NCI-H146 treated with DMSO at 0.1 percent for 48 hours (cell line): ENCODE data around the gene HOXB8.

ENCODE experiments used
- DNase-seq: peaks from one replicate; lab custom pipeline; 2025; ENCODE audit not compliant: unreplicated experiment; lab: John Stamatoyannopoulos, UW

Gene HOXB8

DNA sequence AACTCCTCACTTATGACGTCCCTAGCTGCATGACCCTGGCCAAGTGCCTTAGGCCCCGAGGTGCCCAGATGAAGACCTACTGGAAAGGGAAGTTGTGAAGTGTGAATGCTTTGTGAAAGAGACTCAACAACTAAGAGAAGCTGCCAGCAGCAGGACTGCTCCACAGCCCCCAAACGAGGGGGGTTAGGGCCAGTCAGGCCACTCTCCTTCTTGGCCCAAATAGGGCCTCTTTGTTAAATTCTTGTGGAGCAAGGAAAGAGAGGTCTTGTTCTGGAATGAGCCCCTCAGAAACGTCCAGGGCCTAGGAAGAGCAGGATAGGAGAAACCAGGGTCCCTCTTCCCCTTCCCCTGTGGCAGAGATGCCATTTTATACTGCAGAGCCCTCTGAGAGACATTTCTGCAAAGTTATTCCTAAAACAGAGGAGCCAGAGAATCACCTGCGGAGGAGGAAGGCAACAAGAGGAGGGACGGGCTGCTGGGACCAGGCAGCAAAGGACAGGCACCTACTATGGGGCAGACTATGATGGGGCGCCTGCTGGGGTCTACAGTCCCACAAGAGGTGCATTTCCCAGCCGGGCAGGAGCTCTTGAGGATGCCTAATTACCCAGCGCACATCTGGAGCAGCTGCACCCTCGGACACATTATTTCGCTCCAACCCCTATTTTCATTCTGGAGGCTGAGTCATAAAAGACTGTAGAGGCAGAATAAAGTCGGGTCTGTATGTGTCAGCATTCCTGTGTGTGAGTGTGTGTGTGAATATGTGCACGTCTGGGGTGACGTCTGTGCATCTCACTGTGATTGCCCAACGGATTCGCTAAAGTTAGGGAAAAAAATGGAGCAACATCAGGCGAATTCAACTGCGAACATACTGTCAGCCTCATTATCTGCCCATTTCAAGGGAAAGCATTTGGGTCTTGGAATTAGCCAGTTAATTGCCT lies 22.5 kb upstream of the HOXB8 start:
- DNase-seq = no peak

DNA sequence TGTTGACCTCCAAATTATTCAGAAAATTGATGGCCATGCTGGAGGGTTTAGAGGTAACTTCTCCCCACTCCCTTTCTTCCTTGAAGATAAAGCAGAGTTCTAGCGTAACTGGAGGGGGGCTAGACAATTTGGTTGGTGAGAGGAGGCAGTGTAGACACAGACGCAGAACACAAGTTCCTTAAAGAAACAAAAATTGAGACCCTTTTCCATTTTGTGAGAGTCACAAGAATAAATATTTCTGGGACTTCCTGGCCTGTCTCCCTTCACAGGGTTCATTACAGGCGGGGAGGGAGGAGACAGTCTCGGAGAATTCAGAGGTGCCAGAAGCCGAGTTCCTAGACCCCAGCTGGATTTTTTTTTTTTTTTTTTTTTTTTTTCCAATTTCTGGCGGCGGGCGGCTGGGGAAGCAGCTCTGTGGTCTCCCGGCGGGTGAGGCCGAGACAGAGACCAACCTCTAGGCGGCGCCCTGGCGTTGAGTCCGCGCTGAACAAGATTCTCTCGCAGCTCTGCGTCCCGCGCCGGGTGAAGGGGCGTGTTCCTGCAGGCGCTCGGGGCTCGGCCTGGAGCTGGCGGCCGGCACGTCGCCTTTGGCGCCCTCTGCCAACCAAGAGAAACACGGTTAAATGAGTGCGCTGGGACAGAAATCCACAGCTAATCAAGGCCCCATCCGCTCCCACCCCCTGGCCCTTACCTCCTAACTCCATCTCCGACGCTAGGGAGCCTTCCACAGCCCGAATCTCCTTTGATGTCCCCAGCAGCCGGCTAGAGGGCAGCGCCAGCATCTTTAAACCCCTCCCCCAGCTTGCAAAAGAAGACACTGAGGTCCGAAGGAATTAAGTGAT lies 21.3 kb upstream of the HOXB8 start:
- DNase-seq = peak; percentile 41

DNA sequence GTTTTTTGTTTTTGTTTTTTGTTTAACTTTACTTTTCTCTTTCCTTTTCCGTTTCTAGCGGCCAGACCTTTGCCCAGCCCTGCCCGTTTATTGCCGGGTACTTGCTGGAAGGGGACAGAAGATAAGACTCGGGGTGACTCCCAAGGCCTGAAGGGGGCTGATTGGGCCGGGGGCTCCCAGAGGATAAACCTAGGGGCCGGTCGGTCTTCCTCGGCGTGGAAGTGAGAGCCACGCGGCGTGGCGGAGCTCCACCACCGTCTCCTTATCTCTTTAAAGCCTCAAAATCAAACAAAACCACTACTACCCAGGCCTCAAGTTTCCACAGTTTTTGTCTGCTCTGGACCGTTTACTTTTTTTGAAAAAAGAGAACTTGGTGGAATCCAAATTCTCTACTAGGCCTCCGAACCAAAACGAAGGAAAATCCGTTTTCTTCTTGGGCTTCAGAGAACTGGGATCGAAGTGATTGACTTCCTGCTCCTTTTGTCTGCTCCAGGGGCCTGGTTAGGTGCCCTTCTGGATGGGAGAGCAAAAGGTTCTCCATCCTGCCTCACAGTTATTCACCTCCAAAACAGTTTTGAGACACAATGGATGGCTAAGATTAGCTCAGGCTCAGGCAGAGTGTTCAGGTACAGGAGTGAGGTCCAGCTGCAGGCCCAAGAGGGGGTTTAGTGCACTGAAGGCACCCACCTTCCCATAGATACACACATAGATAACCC lies 19.6 kb upstream of the HOXB8 start:
- no peak for DNase-seq

DNA sequence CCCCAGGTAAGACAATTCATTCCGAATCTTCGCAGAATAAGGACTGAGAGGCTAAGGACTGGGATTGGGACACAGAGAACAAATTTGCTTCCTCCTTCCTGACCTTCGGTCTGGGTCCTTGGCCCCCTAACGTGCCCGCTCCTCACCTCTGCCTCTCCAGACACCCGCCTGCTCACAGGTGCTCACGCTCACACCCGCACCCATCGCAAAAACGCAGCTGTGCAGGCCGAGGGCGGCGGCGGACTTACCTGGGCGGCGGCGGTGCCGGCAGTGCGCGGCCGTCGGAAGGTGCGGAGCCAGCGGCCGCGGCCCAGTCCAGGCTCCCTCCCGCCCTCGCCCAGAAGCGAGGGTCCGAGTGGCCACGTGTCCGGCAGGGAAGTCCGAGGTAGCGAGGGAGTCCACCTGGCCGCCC lies 18.2 kb upstream of the HOXB8 start:
- no peak for DNase-seq

DNA sequence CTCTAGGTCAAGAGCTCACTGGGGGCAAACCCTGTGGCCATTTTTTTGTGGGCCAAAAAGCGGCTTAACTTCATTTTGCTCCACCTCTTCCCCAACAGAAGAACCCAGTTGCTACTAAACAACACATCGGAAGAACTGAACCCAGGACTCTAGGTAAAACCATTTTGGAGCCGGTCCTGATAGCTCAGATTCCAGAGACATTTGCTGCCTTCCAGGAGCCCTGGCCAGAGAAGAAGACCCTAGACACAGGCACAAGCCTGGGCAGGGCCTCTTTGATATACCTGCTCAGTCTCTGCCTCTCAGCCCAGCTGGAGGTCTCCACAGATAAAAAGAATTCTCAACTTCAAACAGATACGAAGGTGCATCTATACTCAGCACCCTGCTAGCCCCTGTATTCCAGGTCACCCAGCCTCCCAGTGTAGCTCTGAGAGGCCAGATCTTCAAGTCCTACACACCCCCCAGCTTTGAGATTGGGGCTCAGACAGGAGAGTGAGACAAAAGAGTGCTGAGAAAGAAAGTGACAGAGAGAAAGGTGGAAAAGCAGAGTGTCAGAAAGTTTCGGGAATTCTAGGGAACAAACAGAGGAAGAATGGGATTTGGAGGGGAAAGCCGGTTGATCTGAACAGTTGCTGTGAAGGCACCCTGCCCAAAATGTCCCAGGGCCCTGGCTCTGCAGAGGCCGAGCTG lies 17.6 kb upstream of the HOXB8 start:
- DNase-seq = no peak

DNA sequence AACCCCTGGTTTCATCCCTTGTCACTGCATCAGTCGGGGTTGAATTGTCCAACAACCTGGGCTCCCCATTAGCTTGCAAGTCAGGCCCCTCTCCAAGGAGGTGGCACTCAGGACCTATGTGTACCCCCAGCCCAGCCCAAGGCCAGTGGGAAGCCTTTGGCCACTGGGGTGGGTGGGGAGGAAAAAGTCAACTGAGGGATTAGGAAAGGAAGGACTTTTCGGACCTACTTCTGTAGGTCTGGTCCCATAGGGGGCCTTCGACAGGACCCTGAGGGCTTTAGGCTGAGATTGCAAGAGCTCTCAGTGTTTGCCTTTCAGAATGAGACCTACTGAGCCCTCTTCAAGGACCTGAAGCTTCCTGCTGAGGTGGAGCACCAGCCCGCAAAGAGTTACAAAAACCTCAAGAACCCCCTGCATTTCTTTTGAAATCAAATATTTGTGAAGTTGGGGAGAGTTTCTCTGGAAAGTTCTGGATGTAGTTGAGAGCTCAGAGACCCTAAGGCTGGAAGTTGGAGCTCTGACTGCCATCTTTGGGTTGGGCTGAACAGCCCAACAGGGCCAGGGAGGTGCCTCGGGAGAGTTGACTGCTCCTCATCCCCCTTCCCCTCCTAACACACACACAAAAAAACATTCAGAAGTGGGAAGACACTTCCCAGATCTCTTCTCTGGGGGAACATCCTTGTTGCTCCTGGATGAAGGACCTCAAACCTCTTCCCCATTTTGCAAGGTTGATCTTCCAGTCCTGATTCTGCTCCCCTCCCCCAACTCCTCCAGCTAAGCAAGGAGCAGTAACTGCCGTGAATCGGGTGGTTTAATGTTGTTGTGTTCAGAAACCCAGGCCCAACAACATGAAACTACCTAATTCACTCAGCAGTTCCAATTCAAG lies 16.8 kb upstream of the HOXB8 start:
- no peak for DNase-seq

DNA sequence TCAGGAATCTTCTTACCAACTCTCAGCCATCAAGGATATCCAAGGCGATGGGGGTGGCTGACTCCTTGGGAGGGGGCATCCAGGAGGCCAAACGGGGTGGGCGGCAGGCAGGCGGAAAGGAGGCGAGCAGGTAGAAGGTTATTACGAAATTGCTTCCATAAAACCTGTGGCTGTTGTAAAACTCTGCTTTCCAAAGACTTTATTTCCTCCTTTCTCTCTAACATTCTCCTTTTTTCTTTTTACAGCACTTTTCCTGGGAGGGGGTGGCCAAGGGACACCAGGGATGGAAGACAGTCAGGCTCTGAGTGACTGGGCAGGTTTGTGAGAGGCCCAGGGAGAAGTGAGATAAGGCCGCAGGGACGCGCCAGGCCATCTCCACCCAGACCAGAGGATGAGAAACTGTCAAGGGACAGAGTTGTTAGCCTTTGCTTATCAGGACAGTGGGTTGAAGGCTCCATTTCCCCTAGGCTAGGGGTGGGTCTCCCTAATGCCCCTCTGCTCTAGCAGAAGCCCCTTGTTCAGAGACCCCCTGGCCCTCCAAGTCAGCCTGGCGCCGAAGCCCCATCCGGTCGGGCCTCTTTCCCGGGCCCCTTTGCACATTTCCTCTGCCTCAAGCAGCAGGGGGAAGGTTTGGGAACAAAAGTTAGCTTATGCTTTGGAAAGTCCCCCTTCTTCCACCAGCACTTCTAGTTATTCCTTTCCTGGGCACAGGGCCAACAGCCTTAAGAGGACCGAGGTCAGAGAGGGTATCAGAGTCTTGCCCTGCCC lies 16.0 kb upstream of the HOXB8 start:
- DNase-seq = no peak

DNA sequence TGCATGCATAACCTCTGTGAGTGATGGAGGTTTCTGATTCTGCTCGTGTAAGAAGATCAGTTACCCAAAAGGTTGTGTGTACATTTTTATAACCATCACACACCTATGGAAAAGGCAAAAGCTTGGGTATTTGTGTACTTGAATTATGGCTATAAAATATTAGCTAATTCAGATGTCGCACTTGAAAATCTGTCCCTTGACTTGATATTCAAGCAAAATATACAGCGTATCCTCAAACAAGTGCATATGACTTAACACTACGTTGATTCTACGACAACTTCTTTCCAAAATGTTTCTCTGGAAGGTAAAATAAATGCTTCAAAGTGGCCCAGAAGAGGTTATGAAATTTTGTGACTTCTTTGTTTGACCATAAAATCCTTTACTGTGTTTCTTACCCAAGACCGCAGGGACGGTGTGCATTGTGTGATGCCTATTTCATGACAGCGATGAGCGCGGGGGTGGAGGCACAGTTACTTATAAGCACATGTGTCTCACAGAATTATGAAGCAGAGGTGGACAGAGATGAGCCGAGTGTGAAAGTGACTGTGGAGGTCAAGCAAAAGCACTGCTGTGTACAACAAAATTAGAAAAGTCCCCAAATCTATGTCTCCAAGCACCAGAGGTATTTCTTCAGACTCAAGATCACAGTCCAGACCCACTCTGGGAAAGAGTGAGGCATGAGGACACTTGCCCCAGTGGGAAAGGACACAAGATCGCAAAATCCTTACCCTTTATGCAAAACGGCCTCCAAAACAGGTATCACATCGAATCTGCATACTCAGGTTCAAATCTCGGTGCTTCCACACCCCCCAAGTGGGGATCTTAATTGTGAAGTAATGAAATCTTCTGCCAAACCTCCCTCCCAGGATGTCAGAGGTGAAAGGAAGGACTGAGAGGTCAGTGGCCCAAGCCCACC lies 15.2 kb upstream of the HOXB8 start:
- DNase-seq = no peak

DNA sequence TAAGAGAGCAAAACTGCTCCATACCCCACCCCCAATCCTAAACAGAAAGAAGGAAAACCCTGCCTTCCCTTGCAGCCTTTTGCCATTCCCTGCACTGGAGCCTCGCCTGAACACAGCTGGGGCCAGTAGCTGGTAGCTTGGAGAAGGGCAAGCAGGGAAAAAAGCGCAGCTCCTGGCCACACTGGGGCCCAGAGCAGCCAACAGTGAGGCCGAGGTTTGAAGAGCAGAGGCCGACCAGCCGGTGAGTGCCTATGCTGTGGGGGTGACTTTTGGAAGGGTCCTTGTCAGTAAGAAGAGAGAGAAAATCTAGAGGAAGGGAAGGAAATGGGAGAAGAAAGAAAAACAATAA lies 14.3 kb upstream of the HOXB8 start:
- no peak for DNase-seq

DNA sequence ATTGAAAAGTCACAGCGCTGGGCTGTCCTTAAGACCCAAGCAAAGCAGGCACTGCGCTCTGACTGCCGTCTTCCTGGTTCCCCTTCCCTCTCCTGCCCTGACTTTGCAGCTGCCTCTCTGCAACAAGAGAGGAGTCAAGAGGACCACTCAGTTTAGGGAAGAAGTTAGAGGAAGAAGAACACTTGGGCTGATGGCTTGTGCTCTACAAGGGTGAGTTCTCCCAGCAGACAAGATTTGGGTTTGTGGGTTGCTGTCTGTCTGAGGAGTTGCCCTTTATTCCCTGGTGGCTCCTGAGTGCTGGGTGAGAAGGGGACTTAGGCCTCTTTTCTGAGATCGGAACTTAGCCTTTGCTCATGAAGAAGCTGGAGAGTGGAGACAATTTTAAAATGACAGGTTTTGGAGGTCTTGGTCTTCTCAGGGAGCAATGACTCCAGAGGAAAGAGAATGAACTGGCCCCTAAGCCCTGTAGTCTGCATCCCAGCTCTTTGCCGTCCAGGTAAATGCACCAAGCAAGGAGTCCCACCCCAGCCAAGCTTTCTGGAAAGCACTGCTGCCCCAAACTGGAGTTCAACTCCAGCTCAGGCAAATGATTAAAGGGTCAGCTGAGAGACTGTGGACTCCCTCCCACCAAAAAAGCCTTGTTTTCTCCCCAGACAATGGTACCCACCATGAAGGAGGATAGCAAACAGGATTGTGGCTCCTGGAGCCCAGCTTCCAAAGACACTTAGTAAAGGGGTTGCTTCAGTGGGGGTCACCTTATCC lies 13.7 kb upstream of the HOXB8 start:
- DNase-seq = no peak

DNA sequence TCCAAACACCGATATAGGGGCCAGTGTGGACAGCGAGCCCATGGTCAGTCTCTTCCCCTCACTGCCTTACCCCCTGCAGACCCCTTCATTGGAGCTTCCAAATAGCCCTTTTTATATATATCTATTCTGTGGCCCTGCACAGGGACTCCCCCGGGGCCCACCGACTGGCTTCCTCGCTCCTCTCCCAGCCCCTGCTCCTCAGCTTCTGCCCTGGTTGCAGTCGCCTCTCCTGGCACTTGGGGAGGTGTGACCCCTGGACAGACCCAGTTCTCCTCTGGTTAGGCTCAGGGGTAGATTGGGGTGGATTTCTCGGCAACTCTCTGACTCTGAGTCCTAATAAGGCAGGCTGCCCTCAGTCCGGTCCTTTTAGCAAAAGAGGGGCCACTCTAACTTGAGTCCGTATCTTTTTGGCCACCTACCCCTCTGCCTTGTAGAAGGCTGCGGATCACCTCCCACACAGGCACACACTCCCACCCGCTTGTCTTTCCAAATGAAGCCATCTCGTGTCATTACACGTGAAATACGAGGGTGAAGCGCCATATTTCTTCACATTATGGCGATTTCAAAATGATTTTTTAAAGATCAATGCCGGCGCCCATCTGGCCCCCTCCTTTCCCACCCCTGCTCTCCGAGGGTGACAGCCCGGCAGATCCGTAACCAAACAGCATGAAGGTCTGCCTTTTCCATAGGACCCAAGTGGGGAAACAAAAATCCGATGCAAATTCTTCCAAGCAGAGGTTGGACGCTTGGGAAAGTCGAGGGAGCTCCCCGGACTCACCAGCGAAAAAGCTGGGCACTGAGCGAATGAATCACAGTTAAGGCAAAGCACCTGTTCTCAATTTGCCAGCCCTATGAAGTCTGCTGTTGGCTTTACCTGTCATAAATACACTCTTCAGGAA lies 12.8 kb upstream of the HOXB8 start:
- DNase-seq = no peak

DNA sequence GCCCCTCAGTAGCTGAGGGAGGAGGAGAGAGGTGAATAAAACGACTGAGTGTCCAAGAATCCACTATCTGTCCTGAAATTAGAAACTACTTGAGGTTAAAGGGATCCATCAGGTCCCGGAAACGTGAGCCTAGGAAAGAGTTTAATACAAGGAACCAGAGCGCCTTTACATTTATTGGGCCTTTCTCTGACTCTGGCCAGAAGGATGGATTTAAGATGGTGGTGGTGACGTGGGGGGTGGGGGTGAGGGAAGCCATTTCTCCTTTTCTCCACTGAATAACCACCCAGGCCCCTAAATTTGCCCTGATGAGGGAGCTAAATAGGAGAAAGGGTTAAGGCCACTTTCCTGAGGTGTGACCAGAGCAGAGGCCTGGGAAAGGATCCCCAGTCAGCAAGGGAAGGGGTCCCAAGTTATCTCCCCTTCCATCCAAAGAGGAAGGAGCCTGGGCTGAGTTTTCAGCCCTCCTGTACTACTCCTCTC lies 12.1 kb upstream of the HOXB8 start:
- no peak for DNase-seq

DNA sequence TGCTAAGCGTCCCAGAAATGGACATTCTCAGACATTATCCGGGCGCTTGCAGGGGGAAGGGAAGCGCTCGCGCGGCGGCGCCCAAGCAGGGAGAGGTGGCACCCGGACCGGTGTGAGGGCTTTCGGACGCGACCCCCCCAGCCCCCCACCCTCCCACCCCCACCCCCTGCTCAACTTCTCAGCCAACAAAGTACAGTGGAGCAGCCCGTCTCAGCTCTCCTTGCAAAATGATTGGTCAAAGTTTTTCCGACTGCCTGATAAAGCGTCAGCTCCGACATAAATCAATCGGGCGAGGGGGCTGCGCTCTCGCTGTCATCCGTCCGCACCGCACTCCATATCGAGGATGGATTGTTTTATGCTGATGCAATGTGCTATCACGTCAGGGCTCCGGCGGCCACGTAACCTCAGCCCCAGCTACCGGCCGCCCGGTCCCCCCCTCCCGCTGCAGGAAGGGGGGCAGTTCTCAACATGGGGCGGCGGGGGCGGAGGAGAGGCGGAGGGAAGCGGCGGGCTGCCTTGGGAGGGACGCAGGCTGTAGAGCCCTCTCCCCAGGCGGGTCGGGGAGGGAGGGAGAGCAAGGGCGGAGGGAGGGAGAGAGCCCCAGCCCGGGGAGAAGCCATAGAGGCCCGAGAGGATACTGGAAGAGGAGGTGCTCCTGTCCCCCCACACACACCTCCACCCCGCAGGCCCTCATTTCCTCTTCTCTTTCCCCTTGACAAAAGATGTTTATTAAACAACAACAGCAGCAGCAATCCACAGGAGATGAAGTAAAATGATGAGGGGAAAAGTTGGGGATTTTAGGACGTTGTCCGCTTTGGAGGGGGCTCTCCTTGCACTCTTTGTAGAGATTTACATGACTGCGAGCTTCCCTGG lies 11.4 kb upstream of the HOXB8 start, which contains the start of gene HOXB9:
Gene HOXB9 (minus strand): TSS at position 114 of the 873 bp plus-strand sequence. CDS start 89 bp downstream, at position 25.
- DNase-seq = no peak

DNA sequence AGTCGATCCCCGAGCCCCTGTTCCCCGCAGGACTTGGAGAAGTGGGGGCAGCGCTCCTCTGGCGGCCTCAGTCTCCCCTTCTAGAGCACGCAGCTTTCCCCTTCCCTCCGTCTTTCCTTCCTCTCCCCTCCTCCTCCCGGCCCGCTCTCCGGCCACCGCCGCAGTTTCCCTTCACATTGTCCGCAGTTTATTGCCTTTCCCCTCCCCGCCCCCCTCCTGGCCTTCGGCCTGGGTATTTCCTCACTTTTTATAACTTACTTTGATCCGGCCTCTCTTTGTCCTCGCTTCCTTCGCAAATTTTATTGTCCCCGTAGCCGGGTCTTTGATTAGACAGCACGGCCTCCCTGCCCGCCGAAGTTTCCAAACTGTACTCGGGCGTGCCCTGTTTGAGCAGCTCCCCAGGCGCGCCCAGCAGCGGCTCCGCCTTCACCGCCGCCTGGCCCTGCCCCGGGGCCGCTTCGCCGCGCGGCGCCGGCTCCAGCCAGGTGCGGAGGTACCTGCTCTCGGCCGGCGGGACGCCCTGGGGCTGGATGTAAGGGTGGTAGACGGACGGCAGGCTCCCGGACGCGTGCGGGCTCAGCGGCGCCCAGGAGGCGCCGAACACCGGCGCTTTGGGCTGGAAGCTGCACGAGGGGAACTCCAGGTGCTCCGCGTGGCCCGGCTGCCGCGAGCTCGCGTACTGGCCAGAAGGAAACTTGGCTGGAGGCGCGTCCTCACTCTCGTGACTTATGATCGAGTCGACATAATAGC lies 10.6 kb upstream of the HOXB8 start:
- DNase-seq = no peak
